Muscle layer of colon (tissue), 2 donors: ENCODE data around the gene SUPT7L.

Experiments used
- H3K27ac ChIP-seq: one replicate; pipeline ENCODE4 v1.7.0; 2013; ENCODE audit warnings: low read depth, mild to moderate bottlenecking, low read length, moderate library complexity
- H3K27me3 ChIP-seq, 2 donors: one replicate each; pipeline ENCODE4 v1.7.0; 2013; ENCODE audit warnings: low read length in 2 of 2, mild to moderate bottlenecking in 2 of 2; ENCODE audit not compliant: insufficient read depth in 2 of 2, control insufficient read depth in 1 of 2
- H3K36me3 ChIP-seq: one replicate; pipeline ENCODE4 v1.7.0; 2013; ENCODE audit warnings: mild to moderate bottlenecking, low read length; ENCODE audit not compliant: insufficient read depth
- H3K4me1 ChIP-seq: one replicate; pipeline ENCODE4 v1.7.0; 2013; ENCODE audit warnings: mild to moderate bottlenecking, low read length; ENCODE audit not compliant: insufficient read depth
- H3K4me3 ChIP-seq, 2 donors: one replicate each; pipeline ENCODE4 v1.7.0; 2013; ENCODE audit warnings: low read length in 2 of 2, low read depth in 1 of 2, mild to moderate bottlenecking in 1 of 2, moderate library complexity in 1 of 2
- H3K9ac ChIP-seq: one replicate; pipeline ENCODE4 v1.7.0; 2013; ENCODE audit warnings: low read length
- H3K9me3 ChIP-seq: one replicate; pipeline ENCODE4 v1.7.0; 2013; ENCODE audit warnings: mild to moderate bottlenecking, low read length
- donor health status: abdominal sarcoma.
- donor health status: Adenocarcinoma of cecum.

Gene SUPT7L

GRCh38 chr2:27653397-27653796 lies 10.0 kb downstream of the SUPT7L start:
- H3K9ac ChIP-seq: no peak overlapping the region
- H3K4me3 ChIP-seq: no peak overlapping the region
- H3K36me3 ChIP-seq: peaks cover 85% of the 10 kb centered on the region
- no peaks in the 10 kb centered on the region for H3K9me3 ChIP-seq
- H3K27ac ChIP-seq: no peak overlapping the region
- no peaks in the 10 kb centered on the region for H3K4me1 ChIP-seq
- no peaks in the 10 kb centered on the region for H3K27me3 ChIP-seq

- Histone ChIP-seq H3K4me1 (no peaks in the 10 kb centered on the region), H3K27me3 (no peaks in the 10 kb centered on the region), H3K27ac (no peak overlapping the region), H3K9ac (no peak overlapping the region), H3K9me3 (no peaks in the 10 kb centered on the region), H3K36me3 (peaks cover 86% of the 10 kb centered on the region), H3K4me3 (no peak overlapping the region)
Observed at GRCh38 chr2:27652790-27653189, 10.6 kb downstream of the SUPT7L start.

- Histone ChIP-seq H3K36me3 (peaks cover 86% of the 10 kb centered on the region), H3K27ac (no peak overlapping the region), H3K9ac (no peak overlapping the region), H3K4me1 (no peaks in the 10 kb centered on the region), H3K9me3 (no peaks in the 10 kb centered on the region), H3K4me3 (no peak overlapping the region), H3K27me3 (no peaks in the 10 kb centered on the region)
Observed at GRCh38 chr2:27652341-27652740, 11.1 kb downstream of the SUPT7L start.

GRCh38 chr2:27651056-27651455 lies 12.4 kb downstream of the SUPT7L start:
- H3K36me3 ChIP-seq: peaks cover 84% of the 10 kb centered on the region
- no peaks in the 10 kb centered on the region for H3K27me3 ChIP-seq
- no peaks in the 10 kb centered on the region for H3K9me3 ChIP-seq
- H3K4me1 ChIP-seq: no peaks in the 10 kb centered on the region
- no peak overlapping the region for H3K27ac ChIP-seq
- no peak overlapping the region for H3K9ac ChIP-seq
- H3K4me3 ChIP-seq: no peak overlapping the region

GRCh38 chr2:27647737-27648136 lies 15.7 kb downstream of the SUPT7L start:
- no peak overlapping the region for H3K9ac ChIP-seq
- peaks cover 64% of the 10 kb centered on the region for H3K36me3 ChIP-seq

GRCh38 chr2:27647289-27647688 lies 16.1 kb downstream of the SUPT7L start:
- H3K36me3 ChIP-seq: peaks cover 60% of the 10 kb centered on the region
- H3K4me3 ChIP-seq: no peak overlapping the region
- H3K9ac ChIP-seq: no peak overlapping the region
- H3K27me3 ChIP-seq: no peaks in the 10 kb centered on the region
- no peaks in the 10 kb centered on the region for H3K4me1 ChIP-seq
- H3K27ac ChIP-seq: no peak overlapping the region
- no peaks in the 10 kb centered on the region for H3K9me3 ChIP-seq

More at GRCh38 chr2:27647737-27648136, 15.7 kb downstream of the SUPT7L start:
- no peak overlapping the region for H3K4me3 ChIP-seq
- no peaks in the 10 kb centered on the region for H3K27me3 ChIP-seq
- H3K9me3 ChIP-seq: no peaks in the 10 kb centered on the region
- no peaks in the 10 kb centered on the region for H3K4me1 ChIP-seq
- no peak overlapping the region for H3K27ac ChIP-seq

- peaks cover 63% of the 10 kb centered on the region for H3K36me3 ChIP-seq
Observed at GRCh38 chr2:27645197-27645596, 18.2 kb downstream of the SUPT7L start.

GRCh38 chr2:27640722-27641245 lies 22.6 kb downstream of the SUPT7L start:
- no peak overlapping the region for H3K9ac ChIP-seq
- no peak overlapping the region for H3K27ac ChIP-seq
- H3K36me3 ChIP-seq: peaks cover 58% of the 10 kb centered on the region
- no peaks in the 10 kb centered on the region for H3K9me3 ChIP-seq
- no peaks in the 10 kb centered on the region for H3K27me3 ChIP-seq
- H3K4me1 ChIP-seq: no peaks in the 10 kb centered on the region
- H3K4me3 ChIP-seq: no peak overlapping the region

More at GRCh38 chr2:27645197-27645596, 18.2 kb downstream of the SUPT7L start:
- H3K9me3 ChIP-seq: no peaks in the 10 kb centered on the region
- H3K27me3 ChIP-seq: no peaks in the 10 kb centered on the region
- H3K4me3 ChIP-seq: no peak overlapping the region
- H3K4me1 ChIP-seq: no peaks in the 10 kb centered on the region
- no peak overlapping the region for H3K9ac ChIP-seq
- H3K27ac ChIP-seq: no peak overlapping the region

GRCh38 chr2:27638709-27639108 lies 24.7 kb downstream of the SUPT7L start:
- no peaks in the 10 kb centered on the region for H3K27me3 ChIP-seq
- H3K4me1 ChIP-seq: no peaks in the 10 kb centered on the region
- H3K27ac ChIP-seq: no peak overlapping the region
- peaks cover 67% of the 10 kb centered on the region for H3K36me3 ChIP-seq
- no peaks in the 10 kb centered on the region for H3K9me3 ChIP-seq
- no peak overlapping the region for H3K4me3 ChIP-seq
- no peak overlapping the region for H3K9ac ChIP-seq

GRCh38 chr2:27638037-27638637 lies 25.3 kb downstream of the SUPT7L start:
- Histone ChIP-seq H3K9ac (no peak overlapping the region), H3K4me1 (no peaks in the 10 kb centered on the region), H3K9me3 (no peaks in the 10 kb centered on the region), H3K4me3 (no peak overlapping the region), H3K36me3 (peaks cover 63% of the 10 kb centered on the region), H3K27ac (no peak overlapping the region), H3K27me3 (no peaks in the 10 kb centered on the region)

- Histone ChIP-seq H3K9ac (no peak overlapping the region), H3K4me1 (no peaks in the 10 kb centered on the region), H3K27me3 (no peaks in the 10 kb centered on the region), H3K4me3 (no peak overlapping the region), H3K9me3 (no peaks in the 10 kb centered on the region), H3K27ac (no peak overlapping the region), H3K36me3 (peaks cover 68% of the 10 kb centered on the region)
Observed at GRCh38 chr2:27636766-27637165, 26.6 kb downstream of the SUPT7L start.

- Histone ChIP-seq H3K9ac (no peak overlapping the region), H3K36me3 (peaks cover 48% of the 10 kb centered on the region), H3K4me3 (no peak overlapping the region), H3K4me1 (peaks cover 4% of the 10 kb centered on the region), H3K27me3 (no peaks in the 10 kb centered on the region), H3K9me3 (no peaks in the 10 kb centered on the region), H3K27ac (no peak overlapping the region)
Observed at GRCh38 chr2:27634291-27634690, 29.1 kb downstream of the SUPT7L start.
